ENCODE measurements around the gene TMSB15B.

GRCh38 chrX:103953353-103953752 lies 9.1 kb upstream of the TMSB15B start:
- TF ChIP-seq CTCF (IDR thresholded peaks at IDR 0.05; ENCODE audit: low read depth, low read length) (no peak), EZH2phosphoT487 (IDR thresholded peaks at IDR 0.05; ENCODE audit: low read depth) (no peak)
